ENCODE data around the gene RUFY1.

DNA sequence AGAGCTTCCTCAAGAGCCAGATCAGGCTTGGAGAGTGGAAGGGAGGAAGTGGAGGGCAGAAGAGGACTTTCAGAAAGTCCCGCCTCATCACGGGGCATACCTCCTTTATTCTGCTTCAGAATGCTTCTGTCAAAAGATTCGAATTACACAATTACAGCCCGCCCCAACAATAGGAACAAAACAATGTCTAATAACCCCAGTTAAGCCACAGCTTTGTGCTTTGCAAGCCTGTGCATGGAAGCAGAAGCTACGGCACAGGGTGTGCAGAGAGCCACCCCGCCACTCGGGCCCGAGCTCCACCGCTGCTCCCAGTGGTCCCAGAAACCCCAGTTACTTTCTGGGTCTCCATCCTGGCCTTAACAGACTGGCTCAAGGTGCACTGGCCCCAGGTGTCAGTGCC, 49.6 kb downstream of the RUFY1 start:
- TF ChIP-seq EZH2 (IDR thresholded peaks at IDR 0.05; ENCODE audit: borderline replicate concordance, low read depth, low read length, severe bottlenecking), result no peak
- TF ChIP-seq, protein P1, sequence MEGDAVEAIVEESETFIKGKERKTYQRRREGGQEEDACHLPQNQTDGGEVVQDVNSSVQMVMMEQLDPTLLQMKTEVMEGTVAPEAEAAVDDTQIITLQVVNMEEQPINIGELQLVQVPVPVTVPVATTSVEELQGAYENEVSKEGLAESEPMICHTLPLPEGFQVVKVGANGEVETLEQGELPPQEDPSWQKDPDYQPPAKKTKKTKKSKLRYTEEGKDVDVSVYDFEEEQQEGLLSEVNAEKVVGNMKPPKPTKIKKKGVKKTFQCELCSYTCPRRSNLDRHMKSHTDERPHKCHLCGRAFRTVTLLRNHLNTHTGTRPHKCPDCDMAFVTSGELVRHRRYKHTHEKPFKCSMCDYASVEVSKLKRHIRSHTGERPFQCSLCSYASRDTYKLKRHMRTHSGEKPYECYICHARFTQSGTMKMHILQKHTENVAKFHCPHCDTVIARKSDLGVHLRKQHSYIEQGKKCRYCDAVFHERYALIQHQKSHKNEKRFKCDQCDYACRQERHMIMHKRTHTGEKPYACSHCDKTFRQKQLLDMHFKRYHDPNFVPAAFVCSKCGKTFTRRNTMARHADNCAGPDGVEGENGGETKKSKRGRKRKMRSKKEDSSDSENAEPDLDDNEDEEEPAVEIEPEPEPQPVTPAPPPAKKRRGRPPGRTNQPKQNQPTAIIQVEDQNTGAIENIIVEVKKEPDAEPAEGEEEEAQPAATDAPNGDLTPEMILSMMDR (IDR thresholded peaks at IDR 0.05; ENCODE audit: borderline replicate concordance, extremely low read depth, low read length, poor library complexity, severe bottlenecking), result no peak

Measured in DND-41 (cell line).